Astrocyte of the spinal cord (primary cell): ENCODE results near the gene MEIOB.

Experiments
- DNase-seq: peaks from one replicate; pipeline ENCODE4 v3.0.0; 2011; ENCODE audit warnings: low read depth, low spot score
- H3K4me3 ChIP-seq: 2 replicates; pipeline ENCODE4 v1.5.1; 2011; ENCODE audit warnings: low read depth, mild to moderate bottlenecking, low read length, moderate library complexity
- in situ Hi-C: cut with HindIII; loops from 2 replicates; pipeline ENCODE4 v1.10.0; 2017; ENCODE audit warnings: low sequenced_read_pairs
- TF ChIP-seq, protein P1 (sequence below): IDR thresholded peaks from 2 replicates; pipeline ENCODE4 v1.5.1; 2012; ENCODE audit warnings: low read depth, mild to moderate bottlenecking, low read length, inconsistent platforms

The MEIOB gene

DNA sequence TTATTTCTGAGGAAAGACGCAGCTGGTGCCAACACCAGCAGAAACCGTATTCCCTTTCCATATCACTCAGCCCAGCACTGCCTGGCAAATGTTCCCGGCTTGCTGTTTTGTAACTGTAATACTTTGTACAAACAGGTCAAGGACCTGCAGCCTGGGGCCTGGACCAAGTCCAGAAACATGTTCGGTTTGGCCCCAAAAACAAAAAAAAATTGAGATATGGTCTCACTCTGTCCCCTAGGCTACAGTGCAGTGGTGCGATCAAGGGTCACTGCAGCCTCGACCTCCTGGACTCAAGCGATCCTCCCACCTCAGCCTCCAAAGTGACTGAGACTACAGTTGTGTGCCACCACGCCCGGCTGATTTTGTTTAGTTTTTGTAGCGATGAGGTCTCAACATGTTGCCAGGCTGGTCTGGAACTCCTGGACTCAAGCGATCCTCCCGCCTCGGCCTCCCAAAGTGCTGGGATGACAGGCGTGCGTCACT lies 46.5 kb downstream of the MEIOB start:
- DNase-seq: no peak
- in situ Hi-C loops: no loop called here
- TF ChIP-seq, protein P1, sequence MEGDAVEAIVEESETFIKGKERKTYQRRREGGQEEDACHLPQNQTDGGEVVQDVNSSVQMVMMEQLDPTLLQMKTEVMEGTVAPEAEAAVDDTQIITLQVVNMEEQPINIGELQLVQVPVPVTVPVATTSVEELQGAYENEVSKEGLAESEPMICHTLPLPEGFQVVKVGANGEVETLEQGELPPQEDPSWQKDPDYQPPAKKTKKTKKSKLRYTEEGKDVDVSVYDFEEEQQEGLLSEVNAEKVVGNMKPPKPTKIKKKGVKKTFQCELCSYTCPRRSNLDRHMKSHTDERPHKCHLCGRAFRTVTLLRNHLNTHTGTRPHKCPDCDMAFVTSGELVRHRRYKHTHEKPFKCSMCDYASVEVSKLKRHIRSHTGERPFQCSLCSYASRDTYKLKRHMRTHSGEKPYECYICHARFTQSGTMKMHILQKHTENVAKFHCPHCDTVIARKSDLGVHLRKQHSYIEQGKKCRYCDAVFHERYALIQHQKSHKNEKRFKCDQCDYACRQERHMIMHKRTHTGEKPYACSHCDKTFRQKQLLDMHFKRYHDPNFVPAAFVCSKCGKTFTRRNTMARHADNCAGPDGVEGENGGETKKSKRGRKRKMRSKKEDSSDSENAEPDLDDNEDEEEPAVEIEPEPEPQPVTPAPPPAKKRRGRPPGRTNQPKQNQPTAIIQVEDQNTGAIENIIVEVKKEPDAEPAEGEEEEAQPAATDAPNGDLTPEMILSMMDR: no peak
- H3K4me3 ChIP-seq: peak overlapping the region; percentile 89

DNA sequence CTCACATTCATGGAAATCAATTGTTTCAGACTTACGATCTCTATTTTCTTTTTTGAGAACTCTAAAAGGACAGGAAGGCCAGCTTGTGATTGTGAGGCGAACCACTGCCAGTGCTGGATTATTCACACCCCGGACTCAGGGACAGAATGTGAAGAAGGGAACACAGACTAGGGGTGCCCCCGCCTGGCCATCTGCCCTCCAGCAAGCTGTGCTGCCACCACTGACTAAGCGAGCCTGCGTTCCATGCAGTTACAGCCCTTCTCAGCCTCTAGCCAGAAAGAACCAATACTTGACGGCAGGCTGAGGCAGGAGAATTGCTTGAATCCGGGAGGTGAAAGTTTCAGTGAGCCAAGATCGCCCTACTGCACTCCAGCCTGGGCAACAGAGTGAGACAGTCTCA lies 48.1 kb downstream of the MEIOB start:
- in situ Hi-C loops: no loop called here
- no peak overlapping the region for H3K4me3 ChIP-seq
- DNase-seq: peak; percentile 39
- TF ChIP-seq, protein P1: peak; percentile 33

DNA sequence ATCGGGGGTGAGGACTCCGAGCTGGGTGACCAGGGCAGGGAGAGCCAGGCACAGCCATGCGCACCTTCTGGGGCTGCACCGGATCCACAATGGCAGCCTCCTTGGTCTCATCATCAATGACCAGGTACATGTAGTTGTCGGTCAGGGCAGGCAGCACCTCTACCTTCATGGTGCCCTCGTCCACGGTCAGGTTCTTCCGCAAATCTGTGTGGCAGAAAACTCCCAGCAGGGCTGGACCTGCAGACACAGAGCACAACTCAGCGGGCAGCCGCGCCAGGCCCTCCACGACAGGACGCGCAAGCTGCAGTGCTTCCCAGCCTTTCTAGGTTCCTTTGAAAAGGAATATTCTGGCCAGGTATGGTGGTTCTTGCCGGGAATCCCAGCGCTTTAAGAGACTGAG lies 49.2 kb downstream of the MEIOB start:
- H3K4me3 ChIP-seq: no peak overlapping the region
- no peak for DNase-seq
- TF ChIP-seq, protein P1: no peak
- in situ Hi-C loops: no loop called here

DNA sequence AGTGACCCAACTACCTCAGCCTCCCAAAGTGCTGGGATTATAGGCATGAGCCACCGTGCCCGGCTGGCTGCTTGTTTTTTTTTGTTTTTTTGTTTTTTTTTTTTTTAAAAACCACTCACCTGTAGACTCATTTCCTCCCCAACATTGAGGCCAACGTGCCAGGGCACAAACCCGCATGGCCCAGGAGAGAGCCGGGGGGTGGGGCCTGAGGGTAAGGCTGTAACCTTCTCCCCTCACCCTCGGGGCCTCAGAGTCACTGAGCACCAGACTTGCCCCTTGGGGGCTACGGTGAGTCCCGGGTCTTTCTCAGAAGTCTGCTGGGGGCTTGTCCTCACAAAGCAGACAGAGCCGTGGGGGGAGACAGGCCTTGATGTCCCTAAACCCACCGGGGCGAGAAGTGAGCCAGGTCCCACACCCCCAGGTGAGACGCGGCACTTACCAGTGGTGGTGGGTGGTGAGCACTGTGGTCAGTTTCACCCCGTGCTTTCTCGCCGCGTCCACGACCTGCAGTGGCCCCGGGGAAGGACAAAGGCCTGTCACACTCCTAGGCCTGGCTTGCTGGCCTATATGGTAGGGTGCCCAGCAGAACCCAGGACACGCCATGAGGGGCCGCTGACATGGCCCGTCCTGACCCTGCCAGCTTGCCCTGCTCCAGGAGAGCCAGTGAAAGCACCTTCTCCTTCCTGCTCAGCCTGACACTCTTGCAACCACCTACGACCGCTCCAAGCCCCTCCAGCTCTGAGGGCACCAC lies 49.9 kb downstream of the MEIOB start:
- no peak overlapping the region for H3K4me3 ChIP-seq
- DNase-seq: no peak
- in situ Hi-C loops: no loop called here
- TF ChIP-seq, protein P1: no peak

DNA sequence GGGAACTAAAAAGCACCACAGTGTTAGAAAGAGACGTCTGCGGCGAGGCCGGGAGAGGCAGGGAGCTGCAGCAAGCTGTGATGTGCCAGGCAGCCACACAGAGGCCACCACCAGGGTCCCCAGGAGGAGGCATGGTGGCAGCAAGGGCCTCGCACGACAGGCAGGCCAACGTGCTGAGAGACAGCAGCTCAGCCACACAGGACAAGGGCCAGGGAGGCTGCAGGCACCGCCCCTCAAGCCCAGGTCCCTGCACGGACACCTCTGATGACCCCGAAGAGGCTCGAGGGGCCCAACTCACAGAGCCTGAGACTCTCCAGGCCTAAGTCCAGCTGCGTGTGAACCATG lies 51.0 kb downstream of the MEIOB start:
- no peak overlapping the region for H3K4me3 ChIP-seq
- DNase-seq: no peak
- TF ChIP-seq, protein P1: no peak
- in situ Hi-C loops: no loop called here

DNA sequence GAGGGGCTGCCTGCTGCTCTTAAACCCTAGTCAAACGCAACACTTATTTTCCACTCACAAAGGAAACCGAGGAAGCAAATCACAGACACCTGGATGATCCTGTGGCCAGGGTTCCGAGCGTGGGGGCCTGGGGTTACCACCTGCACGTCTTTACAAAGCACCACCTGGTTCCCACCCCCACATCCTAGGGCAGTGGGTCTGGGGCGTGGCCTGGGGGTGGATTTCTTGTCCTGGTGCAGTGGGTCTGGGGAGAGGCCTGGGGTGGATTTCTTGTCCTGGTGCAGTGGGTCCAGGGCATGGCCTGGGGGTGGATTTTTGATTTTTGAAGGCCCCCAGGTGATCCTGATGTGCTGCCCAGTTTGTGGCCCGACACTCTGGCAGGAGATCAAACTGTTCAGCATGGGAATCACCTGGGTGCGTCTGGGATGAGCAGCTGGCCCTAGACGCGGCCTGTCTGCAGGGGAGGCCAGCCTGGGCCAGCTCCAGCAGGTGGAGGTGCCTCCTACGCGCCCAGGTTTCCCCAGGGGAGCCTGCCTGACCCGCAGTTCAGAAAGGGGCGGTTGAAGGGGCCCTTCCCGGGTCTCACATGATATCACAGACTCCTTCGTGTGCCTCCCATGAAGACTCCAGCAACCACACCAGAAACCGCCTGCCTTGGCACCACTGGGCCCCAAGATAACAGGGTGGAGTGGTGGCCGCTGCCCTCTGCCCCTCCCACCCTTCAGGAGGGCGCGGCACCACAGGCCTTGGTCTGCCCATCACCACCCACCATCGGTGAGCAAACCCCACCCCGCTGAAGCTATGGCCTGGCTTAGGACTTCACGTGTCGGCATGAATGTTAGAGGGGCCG lies 51.6 kb downstream of the MEIOB start:
- no peak overlapping the region for H3K4me3 ChIP-seq
- TF ChIP-seq, protein P1: no peak
- in situ Hi-C loops: no loop called here
- no peak for DNase-seq
